Fibroblast of mammary gland (primary cell): ENCODE results near the gene ALDH18A1.

ENCODE experiments used
- DNase-seq: peaks from one replicate; pipeline ENCODE4 v3.0.0-alpha.2; 2010; ENCODE audit warnings: low read depth
- H3K4me3 ChIP-seq: 2 replicates; pipeline ENCODE4 v1.5.1; 2011; ENCODE audit warnings: low read depth, mild to moderate bottlenecking, low read length, moderate library complexity; ENCODE audit not compliant: control insufficient read depth
- TF ChIP-seq, protein P1 (sequence below): conservative IDR thresholded peaks from 2 replicates; pipeline ENCODE4 v1.5.1; 2011; ENCODE audit warnings: low read depth, low read length, inconsistent platforms; ENCODE audit not compliant: control insufficient read depth, insufficient read depth

The ALDH18A1 gene

GRCh38 chr10:95561864-95562177 is 94.7 kb downstream of the ALDH18A1 start:
- no peak for DNase-seq
- H3K4me3 ChIP-seq = peak overlapping the region; percentile 41
- TF ChIP-seq, protein P1, sequence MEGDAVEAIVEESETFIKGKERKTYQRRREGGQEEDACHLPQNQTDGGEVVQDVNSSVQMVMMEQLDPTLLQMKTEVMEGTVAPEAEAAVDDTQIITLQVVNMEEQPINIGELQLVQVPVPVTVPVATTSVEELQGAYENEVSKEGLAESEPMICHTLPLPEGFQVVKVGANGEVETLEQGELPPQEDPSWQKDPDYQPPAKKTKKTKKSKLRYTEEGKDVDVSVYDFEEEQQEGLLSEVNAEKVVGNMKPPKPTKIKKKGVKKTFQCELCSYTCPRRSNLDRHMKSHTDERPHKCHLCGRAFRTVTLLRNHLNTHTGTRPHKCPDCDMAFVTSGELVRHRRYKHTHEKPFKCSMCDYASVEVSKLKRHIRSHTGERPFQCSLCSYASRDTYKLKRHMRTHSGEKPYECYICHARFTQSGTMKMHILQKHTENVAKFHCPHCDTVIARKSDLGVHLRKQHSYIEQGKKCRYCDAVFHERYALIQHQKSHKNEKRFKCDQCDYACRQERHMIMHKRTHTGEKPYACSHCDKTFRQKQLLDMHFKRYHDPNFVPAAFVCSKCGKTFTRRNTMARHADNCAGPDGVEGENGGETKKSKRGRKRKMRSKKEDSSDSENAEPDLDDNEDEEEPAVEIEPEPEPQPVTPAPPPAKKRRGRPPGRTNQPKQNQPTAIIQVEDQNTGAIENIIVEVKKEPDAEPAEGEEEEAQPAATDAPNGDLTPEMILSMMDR = no peak

- DNase-seq = peak; percentile 88
- peak within 1 kb of the TSS; percentile 70 for H3K4me3 ChIP-seq
- TF ChIP-seq, protein P1 = no peak
These were observed 95.2 kb downstream of the ALDH18A1 start, which contains the start of gene SORBS1 for GRCh38 chr10:95561177-95561863. Gene SORBS1, minus strand, starts transcription at chr10:95561371. Its CDS starts 120,236 bp downstream, at chr10:95441135.

GRCh38 chr10:95560278-95561176 is 96.0 kb downstream of the ALDH18A1 start:
- TF ChIP-seq, protein P1 = no peak
- peak overlapping the region; percentile 70 for H3K4me3 ChIP-seq
- DNase-seq = peak; percentile 27

- H3K4me3 ChIP-seq = no peak overlapping the region
- TF ChIP-seq, protein P1 = no peak
- no peak for DNase-seq
These were observed 96.6 kb downstream of the ALDH18A1 start for GRCh38 chr10:95559896-95560277.

DNA sequence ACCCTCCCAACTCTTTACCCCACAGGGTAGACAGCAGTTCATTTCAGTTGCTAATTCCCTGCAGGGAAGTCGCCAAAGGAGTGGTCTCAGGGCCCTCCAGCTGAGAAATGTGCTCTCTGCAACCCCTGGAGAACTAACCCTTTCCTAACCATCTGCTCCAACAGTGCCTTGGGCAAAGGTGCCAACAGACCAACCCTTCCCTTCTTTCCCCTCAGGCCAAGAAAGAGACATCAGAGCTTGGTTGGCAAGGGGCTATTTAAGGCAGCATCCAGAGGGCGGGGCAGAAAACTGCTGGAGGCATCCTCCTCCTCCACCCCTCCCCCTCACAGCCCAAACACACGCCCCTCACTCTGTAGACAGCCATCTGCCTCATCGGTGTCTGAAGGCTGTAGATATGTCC is 97.0 kb downstream of the ALDH18A1 start:
- DNase-seq = no peak
- no peak overlapping the region for H3K4me3 ChIP-seq
- TF ChIP-seq, protein P1 = no peak

- no peak overlapping the region for H3K4me3 ChIP-seq
- TF ChIP-seq, protein P1 = no peak
- DNase-seq = no peak
These were observed 97.8 kb downstream of the ALDH18A1 start for GRCh38 chr10:95558593-95559320.
